IPS-20b (cell line): Measurements from ENCODE around the gene FKBP1C.
"Not testable (repeated sequence)": the region's sequence is repeated elsewhere in the genome, so short reads cannot be mapped to it uniquely, and the experiment has no call there.

ENCODE experiments used
- H3K27ac ChIP-seq: one replicate; pipeline ENCODE4 v1.5.1; 2013; ENCODE audit warnings: low read length
- H3K27me3 ChIP-seq: 2 replicates; pipeline ENCODE4 v1.6.1; 2013; ENCODE audit warnings: mild to moderate bottlenecking, low read length, inconsistent platforms; ENCODE audit not compliant: insufficient read depth
- H3K36me3 ChIP-seq: 2 replicates; pipeline ENCODE4 v1.6.1; 2013; ENCODE audit warnings: low read depth, mild to moderate bottlenecking, inconsistent platforms, low read length, moderate library complexity; ENCODE audit not compliant: insufficient read depth
- H3K4me1 ChIP-seq: 2 replicates; pipeline ENCODE4 v1.6.1; 2013; ENCODE audit warnings: mild to moderate bottlenecking, control low read depth, inconsistent platforms, low read length, moderate library complexity; ENCODE audit not compliant: insufficient read depth
- H3K4me3 ChIP-seq: 2 replicates; pipeline ENCODE4 v1.5.1; 2013; ENCODE audit warnings: mild to moderate bottlenecking, low read length, inconsistent platforms
- H3K9ac ChIP-seq: 2 replicates; pipeline ENCODE4 v1.6.1; 2013; ENCODE audit warnings: low read depth, mild to moderate bottlenecking, inconsistent platforms, low read length, moderate library complexity
- H3K9me3 ChIP-seq: 2 replicates; pipeline ENCODE4 v1.6.1; 2013; ENCODE audit warnings: mild to moderate bottlenecking, low read depth, low read length, inconsistent platforms; ENCODE audit not compliant: insufficient read depth

FKBP1C gene

GRCh38 chr6:63211343-63211742 lies at the start of gene FKBP1C:
FKBP1C (plus strand) TSS chr6:63211469.
- H3K4me3 ChIP-seq, H3K27ac ChIP-seq, H3K9ac ChIP-seq, H3K36me3 ChIP-seq, H3K4me1 ChIP-seq, H3K27me3 ChIP-seq: not testable (repeated sequence)
- H3K9me3 ChIP-seq, result peaks cover 25% of the 10 kb centered on the region

GRCh38 chr6:63164047-63164803 lies 47.0 kb upstream of the FKBP1C start:
- not testable (repeated sequence) for H3K9me3 ChIP-seq, H3K9ac ChIP-seq, H3K4me3 ChIP-seq, H3K4me1 ChIP-seq, H3K27me3 ChIP-seq, H3K36me3 ChIP-seq, H3K27ac ChIP-seq

GRCh38 chr6:63174173-63174572 lies 37.1 kb upstream of the FKBP1C start:
- Histone ChIP-seq H3K4me1 (no peaks in the 10 kb centered on the region), H3K4me3 (no peak overlapping the region), H3K9me3 (no peaks in the 10 kb centered on the region), H3K9ac (no peak overlapping the region), H3K27me3 (no peaks in the 10 kb centered on the region), H3K27ac (no peak overlapping the region), H3K36me3 (no peaks in the 10 kb centered on the region)

- Histone ChIP-seq H3K36me3 (no peaks in the 10 kb centered on the region), H3K9ac (no peak overlapping the region), H3K9me3 (0 out of 2 replicates have a peak, but pooled peaks cover 2% of the 10 kb centered on the region), H3K27me3 (no peaks in the 10 kb centered on the region), H3K27ac (no peak overlapping the region), H3K4me3 (no peak overlapping the region), H3K4me1 (no peaks in the 10 kb centered on the region)
Observed at GRCh38 chr6:63176181-63176580, 35.1 kb upstream of the FKBP1C start.

- Histone ChIP-seq H3K36me3 (no peaks in the 10 kb centered on the region), H3K9ac (no peak overlapping the region), H3K9me3 (0 out of 2 replicates have a peak, but pooled peaks cover 2% of the 10 kb centered on the region), H3K27ac (no peak overlapping the region), H3K4me3 (no peak overlapping the region), H3K4me1 (no peaks in the 10 kb centered on the region), H3K27me3 (no peaks in the 10 kb centered on the region)
Observed at GRCh38 chr6:63180367-63180766, 30.9 kb upstream of the FKBP1C start.

- H3K36me3 ChIP-seq, result no peaks in the 10 kb centered on the region
- H3K4me1 ChIP-seq, result no peaks in the 10 kb centered on the region
- H3K4me3 ChIP-seq, result no peak overlapping the region
- H3K27me3 ChIP-seq, result no peaks in the 10 kb centered on the region
- no peak overlapping the region for H3K27ac ChIP-seq
- H3K9me3 ChIP-seq, result no peaks in the 10 kb centered on the region
- no peak overlapping the region for H3K9ac ChIP-seq
Observed at GRCh38 chr6:63186970-63187369, 24.3 kb upstream of the FKBP1C start.

GRCh38 chr6:63188828-63189227 lies 22.4 kb upstream of the FKBP1C start:
- H3K36me3 ChIP-seq, result no peaks in the 10 kb centered on the region
- no peaks in the 10 kb centered on the region for H3K9me3 ChIP-seq
- H3K4me1 ChIP-seq, result no peaks in the 10 kb centered on the region
- H3K9ac ChIP-seq, result no peak overlapping the region
- no peak overlapping the region for H3K4me3 ChIP-seq
- H3K27me3 ChIP-seq, result no peaks in the 10 kb centered on the region
- no peak overlapping the region for H3K27ac ChIP-seq

GRCh38 chr6:63193324-63193723 lies 17.9 kb upstream of the FKBP1C start:
- no peak overlapping the region for H3K4me3 ChIP-seq
- no peaks in the 10 kb centered on the region for H3K9me3 ChIP-seq
- no peak overlapping the region for H3K9ac ChIP-seq
- no peaks in the 10 kb centered on the region for H3K4me1 ChIP-seq
- H3K36me3 ChIP-seq, result no peaks in the 10 kb centered on the region
- no peak overlapping the region for H3K27ac ChIP-seq
- H3K27me3 ChIP-seq, result no peaks in the 10 kb centered on the region

- Histone ChIP-seq H3K27me3 (no peaks in the 10 kb centered on the region), H3K4me3 (no peak overlapping the region), H3K9me3 (peaks cover 7% of the 10 kb centered on the region; the same call in 1 of the 2 replicates), H3K36me3 (no peaks in the 10 kb centered on the region), H3K4me1 (no peaks in the 10 kb centered on the region), H3K9ac (no peak overlapping the region), H3K27ac (no peak overlapping the region)
Observed at GRCh38 chr6:63197741-63198140, 13.5 kb upstream of the FKBP1C start.

GRCh38 chr6:63213325-63213724 lies 2.1 kb downstream of the FKBP1C start:
- Histone ChIP-seq H3K36me3 (no peaks in the 10 kb centered on the region), H3K27me3 (no peaks in the 10 kb centered on the region), H3K4me1 (no peaks in the 10 kb centered on the region), H3K4me3 (no peak overlapping the region), H3K27ac (no peak overlapping the region), H3K9me3 (peaks cover 22% of the 10 kb centered on the region), H3K9ac (no peak overlapping the region)

GRCh38 chr6:63214816-63215215 lies 3.5 kb downstream of the FKBP1C start:
- no peaks in the 10 kb centered on the region for H3K27me3 ChIP-seq
- H3K9ac ChIP-seq, result no peak overlapping the region
- H3K4me3 ChIP-seq, result no peak overlapping the region
- no peaks in the 10 kb centered on the region for H3K4me1 ChIP-seq
- peaks cover 18% of the 10 kb centered on the region for H3K9me3 ChIP-seq
- H3K36me3 ChIP-seq, result no peaks in the 10 kb centered on the region
- H3K27ac ChIP-seq, result no peak overlapping the region

GRCh38 chr6:63224179-63224578 lies 12.9 kb downstream of the FKBP1C start:
- Histone ChIP-seq H3K4me1 (no peaks in the 10 kb centered on the region), H3K4me3 (no peak overlapping the region), H3K9me3 (no peaks in the 10 kb centered on the region), H3K9ac (no peak overlapping the region), H3K36me3 (no peaks in the 10 kb centered on the region), H3K27me3 (no peaks in the 10 kb centered on the region), H3K27ac (no peak overlapping the region)
